ENCODE results near the gene SLC17A4. TPM values are rescaled to one million over a fixed set of nuclear protein-coding genes. Genes with fewer than 3 reads are reported as not detected.

The SLC17A4 gene
- total and polyA plus RNA-seq, 10 of the 15 experiments (the other 5 are each of a cell fraction or from before 2014, with no cell fraction given): not detected

DNA sequence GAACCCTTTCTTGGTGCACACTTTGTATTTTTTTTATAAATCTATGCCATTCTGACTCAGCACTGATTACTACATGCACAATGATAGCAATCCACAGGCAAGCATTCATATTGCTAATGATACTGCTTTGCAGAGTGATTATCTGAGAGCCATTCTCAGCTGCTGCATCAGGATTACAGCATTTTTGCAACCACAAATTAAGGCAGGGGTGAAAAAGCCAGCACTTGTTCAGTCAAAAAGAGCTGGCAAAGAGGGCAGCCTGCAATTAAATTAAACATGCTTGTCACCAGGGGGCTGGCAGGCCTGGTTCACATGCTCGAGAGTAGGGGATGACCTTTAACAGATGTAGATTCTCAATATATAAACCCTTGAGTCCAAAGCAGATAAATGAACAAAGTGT, 40.7 kb upstream of the SLC17A4 start:
- WGBS (ENCODE audit: insufficient coverage, insufficient replicate concordance, low lambda C conversion rate, missing lambda C conversion rate): 0% methylated on average over 1 of the region's 1 CpG
- H3K4me1 ChIP-seq (ENCODE audit: control insufficient read depth, insufficient read depth, low read length): no peaks in the 10 kb centered on the region
- H3K9me3 ChIP-seq (replicated peaks; ENCODE audit: control insufficient read depth, insufficient read depth, low read length): no peaks in the 10 kb centered on the region
- no peaks in the 10 kb centered on the region for H3K36me3 ChIP-seq (ENCODE audit: control insufficient read depth in 2 of 2, insufficient read depth in 2 of 2, low read length in 1 of 2)
- H3K27ac ChIP-seq (ENCODE audit: control insufficient read depth, insufficient read depth): no peak overlapping the region
- CTCF ChIA-PET: interaction anchor here (1.9 kb wide), 1 partner anchor 278 kb away, joined by 5 read pairs; no protein-coding TSS in a partner anchor
- H3K4me2 ChIP-seq (ENCODE audit: control insufficient read depth, insufficient read depth): no peak overlapping the region
- DNase-seq (ENCODE audit: low read depth, low spot score) (no peak), ATAC-seq (no peak), FAIRE-seq (no peak)
- H3K9ac ChIP-seq (ENCODE audit: control insufficient read depth, insufficient read depth, low read length): no peak overlapping the region
- H3K4me3 ChIP-seq: no peak overlapping the region
- RAD21 ChIA-PET (ENCODE audit: unreplicated experiment): no interaction called here
- H3K27me3 ChIP-seq (replicated peaks in 1 of 2; ENCODE audit: control insufficient read depth in 2 of 2, insufficient read depth in 2 of 2, low read length in 1 of 2): peaks cover 0 to 3% of the 10 kb centered on the region in 2 experiments; a peak in 1 of 4 replicates
- POLR2A ChIA-PET: interaction anchor here (0.6 to 1.3 kb wide), 2 partner anchors 20 to 193 kb away, joined by 3 read pairs; no protein-coding TSS in a partner anchor
- TF ChIP-seq NR2C1 (IDR thresholded peaks at IDR 0.05): no peak
- TF ChIP-seq, protein P1, sequence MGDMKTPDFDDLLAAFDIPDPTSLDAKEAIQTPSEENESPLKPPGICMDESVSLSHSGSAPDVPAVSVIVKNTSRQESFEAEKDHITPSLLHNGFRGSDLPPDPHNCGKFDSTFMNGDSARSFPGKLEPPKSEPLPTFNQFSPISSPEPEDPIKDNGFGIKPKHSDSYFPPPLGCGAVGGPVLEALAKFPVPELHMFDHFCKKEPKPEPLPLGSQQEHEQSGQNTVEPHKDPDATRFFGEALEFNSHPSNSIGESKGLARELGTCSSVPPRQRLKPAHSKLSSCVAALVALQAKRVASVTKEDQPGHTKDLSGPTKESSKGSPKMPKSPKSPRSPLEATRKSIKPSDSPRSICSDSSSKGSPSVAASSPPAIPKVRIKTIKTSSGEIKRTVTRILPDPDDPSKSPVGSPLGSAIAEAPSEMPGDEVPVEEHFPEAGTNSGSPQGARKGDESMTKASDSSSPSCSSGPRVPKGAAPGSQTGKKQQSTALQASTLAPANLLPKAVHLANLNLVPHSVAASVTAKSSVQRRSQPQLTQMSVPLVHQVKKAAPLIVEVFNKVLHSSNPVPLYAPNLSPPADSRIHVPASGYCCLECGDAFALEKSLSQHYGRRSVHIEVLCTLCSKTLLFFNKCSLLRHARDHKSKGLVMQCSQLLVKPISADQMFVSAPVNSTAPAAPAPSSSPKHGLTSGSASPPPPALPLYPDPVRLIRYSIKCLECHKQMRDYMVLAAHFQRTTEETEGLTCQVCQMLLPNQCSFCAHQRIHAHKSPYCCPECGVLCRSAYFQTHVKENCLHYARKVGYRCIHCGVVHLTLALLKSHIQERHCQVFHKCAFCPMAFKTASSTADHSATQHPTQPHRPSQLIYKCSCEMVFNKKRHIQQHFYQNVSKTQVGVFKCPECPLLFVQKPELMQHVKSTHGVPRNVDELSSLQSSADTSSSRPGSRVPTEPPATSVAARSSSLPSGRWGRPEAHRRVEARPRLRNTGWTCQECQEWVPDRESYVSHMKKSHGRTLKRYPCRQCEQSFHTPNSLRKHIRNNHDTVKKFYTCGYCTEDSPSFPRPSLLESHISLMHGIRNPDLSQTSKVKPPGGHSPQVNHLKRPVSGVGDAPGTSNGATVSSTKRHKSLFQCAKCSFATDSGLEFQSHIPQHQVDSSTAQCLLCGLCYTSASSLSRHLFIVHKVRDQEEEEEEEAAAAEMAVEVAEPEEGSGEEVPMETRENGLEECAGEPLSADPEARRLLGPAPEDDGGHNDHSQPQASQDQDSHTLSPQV (IDR thresholded peaks at IDR 0.05): no peak
- TF ChIP-seq SREBF2 (IDR thresholded peaks at IDR 0.05; ENCODE audit: low read length): no peak
- TF ChIP-seq RAD51 (IDR thresholded peaks at IDR 0.05): no peak
- TF ChIP-seq ZNF24 (IDR thresholded peaks at IDR 0.05): no peak
- TF ChIP-seq TCF12 (IDR thresholded peaks at IDR 0.05; ENCODE audit: low read depth, low read length): no peak
- TF ChIP-seq, protein P2, sequence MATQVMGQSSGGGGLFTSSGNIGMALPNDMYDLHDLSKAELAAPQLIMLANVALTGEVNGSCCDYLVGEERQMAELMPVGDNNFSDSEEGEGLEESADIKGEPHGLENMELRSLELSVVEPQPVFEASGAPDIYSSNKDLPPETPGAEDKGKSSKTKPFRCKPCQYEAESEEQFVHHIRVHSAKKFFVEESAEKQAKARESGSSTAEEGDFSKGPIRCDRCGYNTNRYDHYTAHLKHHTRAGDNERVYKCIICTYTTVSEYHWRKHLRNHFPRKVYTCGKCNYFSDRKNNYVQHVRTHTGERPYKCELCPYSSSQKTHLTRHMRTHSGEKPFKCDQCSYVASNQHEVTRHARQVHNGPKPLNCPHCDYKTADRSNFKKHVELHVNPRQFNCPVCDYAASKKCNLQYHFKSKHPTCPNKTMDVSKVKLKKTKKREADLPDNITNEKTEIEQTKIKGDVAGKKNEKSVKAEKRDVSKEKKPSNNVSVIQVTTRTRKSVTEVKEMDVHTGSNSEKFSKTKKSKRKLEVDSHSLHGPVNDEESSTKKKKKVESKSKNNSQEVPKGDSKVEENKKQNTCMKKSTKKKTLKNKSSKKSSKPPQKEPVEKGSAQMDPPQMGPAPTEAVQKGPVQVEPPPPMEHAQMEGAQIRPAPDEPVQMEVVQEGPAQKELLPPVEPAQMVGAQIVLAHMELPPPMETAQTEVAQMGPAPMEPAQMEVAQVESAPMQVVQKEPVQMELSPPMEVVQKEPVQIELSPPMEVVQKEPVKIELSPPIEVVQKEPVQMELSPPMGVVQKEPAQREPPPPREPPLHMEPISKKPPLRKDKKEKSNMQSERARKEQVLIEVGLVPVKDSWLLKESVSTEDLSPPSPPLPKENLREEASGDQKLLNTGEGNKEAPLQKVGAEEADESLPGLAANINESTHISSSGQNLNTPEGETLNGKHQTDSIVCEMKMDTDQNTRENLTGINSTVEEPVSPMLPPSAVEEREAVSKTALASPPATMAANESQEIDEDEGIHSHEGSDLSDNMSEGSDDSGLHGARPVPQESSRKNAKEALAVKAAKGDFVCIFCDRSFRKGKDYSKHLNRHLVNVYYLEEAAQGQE (IDR thresholded peaks at IDR 0.05; ENCODE audit: low read depth, low read length): no peak
- no peak for TF ChIP-seq SP1 (IDR thresholded peaks at IDR 0.05; ENCODE audit: low read depth, low read length)
- TF ChIP-seq PAX5 (IDR thresholded peaks at IDR 0.05; ENCODE audit: borderline replicate concordance, low read depth, low read length): no peak
- no peak for TF ChIP-seq SRF (IDR thresholded peaks at IDR 0.05; ENCODE audit: low read depth in 2 of 2, low read length in 2 of 2)
- TF ChIP-seq EP300 (IDR thresholded peaks at IDR 0.05; ENCODE audit: borderline replicate concordance in 1 of 2, control insufficient read depth in 1 of 2, low read depth in 2 of 2, low read length in 2 of 2): no peak
- TF ChIP-seq SIX5 (IDR thresholded peaks at IDR 0.05; ENCODE audit: low read depth, low read length, severe bottlenecking): no peak
- BruUV-seq (replicated peaks): no TSS peak
- no peaks in the 10 kb centered on the region for H3K79me2 ChIP-seq (ENCODE audit: control insufficient read depth, insufficient read depth, low read length)
- H2AFZ ChIP-seq (ENCODE audit: control insufficient read depth, low read depth, low read length): no peak overlapping the region
- SMC1A ChIA-PET (ENCODE audit: uncharacterized antibody, unreplicated experiment): interaction anchor here (1.1 to 1.7 kb wide), 2 partner anchors 10 to 490 kb away, joined by 3 read pairs; no protein-coding TSS in a partner anchor
- in situ Hi-C loops (cut with MboI) (loop anchor here (10.0 kb wide), 1 partner anchor 489 kb away; no protein-coding TSS in a partner anchor), intact Hi-C loops (cut with micrococcal nuclease; ENCODE audit: unreplicated experiment) (no loop called here)
- no peaks in the 10 kb centered on the region for H4K20me1 ChIP-seq (ENCODE audit: control insufficient read depth, insufficient read depth)

All from GM12878 (cell line).